OCI-LY7 (cell line): Measurements from ENCODE around the gene COL9A3.

Experiments used
- EZH2phosphoT487 ChIP-seq: fragments of 200-600 bp; sonication (generic); IDR thresholded peaks from 2 replicates; pipeline ENCODE4 v1.6.1; 2018; ENCODE audit warnings: low read depth, borderline replicate concordance, mild to moderate bottlenecking, mixed run types, antibody characterized with exemption, low read length, moderate library complexity, mixed read lengths
- TF ChIP-seq, protein P1 (sequence below): fragments of 200-600 bp; sonication (generic); conservative IDR thresholded peaks from 2 replicates; pipeline ENCODE4 v1.5.1; 2014; ENCODE audit warnings: mild to moderate bottlenecking, antibody characterized with exemption, low read length, moderate library complexity, mixed read lengths

DNA sequence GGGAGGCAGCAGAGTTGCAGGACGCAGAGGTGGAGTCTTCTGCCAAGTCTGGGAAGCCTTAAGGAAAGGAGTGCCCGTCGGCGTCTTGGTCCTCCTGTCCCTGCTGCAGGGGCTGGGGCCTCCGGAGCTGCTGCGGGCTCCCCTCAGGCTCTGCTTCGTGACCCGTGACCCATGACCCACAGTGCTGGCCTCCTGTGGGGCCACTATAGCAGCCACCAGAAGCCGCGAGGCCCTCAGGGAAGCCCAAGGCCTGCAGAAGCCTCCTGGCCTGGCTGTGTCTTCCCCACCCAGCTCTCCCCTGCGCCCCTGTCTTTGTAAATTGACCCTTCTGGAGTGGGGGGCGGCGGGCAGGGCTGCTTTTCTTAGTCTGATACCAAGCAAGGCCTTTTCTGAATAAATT is 3.3 kb upstream of the COL9A3 start:
- TF ChIP-seq, protein P1, sequence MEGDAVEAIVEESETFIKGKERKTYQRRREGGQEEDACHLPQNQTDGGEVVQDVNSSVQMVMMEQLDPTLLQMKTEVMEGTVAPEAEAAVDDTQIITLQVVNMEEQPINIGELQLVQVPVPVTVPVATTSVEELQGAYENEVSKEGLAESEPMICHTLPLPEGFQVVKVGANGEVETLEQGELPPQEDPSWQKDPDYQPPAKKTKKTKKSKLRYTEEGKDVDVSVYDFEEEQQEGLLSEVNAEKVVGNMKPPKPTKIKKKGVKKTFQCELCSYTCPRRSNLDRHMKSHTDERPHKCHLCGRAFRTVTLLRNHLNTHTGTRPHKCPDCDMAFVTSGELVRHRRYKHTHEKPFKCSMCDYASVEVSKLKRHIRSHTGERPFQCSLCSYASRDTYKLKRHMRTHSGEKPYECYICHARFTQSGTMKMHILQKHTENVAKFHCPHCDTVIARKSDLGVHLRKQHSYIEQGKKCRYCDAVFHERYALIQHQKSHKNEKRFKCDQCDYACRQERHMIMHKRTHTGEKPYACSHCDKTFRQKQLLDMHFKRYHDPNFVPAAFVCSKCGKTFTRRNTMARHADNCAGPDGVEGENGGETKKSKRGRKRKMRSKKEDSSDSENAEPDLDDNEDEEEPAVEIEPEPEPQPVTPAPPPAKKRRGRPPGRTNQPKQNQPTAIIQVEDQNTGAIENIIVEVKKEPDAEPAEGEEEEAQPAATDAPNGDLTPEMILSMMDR: no peak
- no peak for TF ChIP-seq EZH2phosphoT487
